Liver (tissue), 3 donors: Measurements from ENCODE around the gene SAYSD1.

Experiments used
- CTCF ChIP-seq: fragments of 150-350 bp; IDR thresholded peaks from 2 replicates; pipeline ENCODE4 v1.5.1; 2017; ENCODE audit warnings: improper control_type of control experiment, low read depth, low read length; ENCODE audit not compliant: missing input control
- EGR1 ChIP-seq, 2 donors: IDR thresholded peaks; 2 replicates each; pipeline ENCODE4 v1.6.1; 2016 to 2018; ENCODE audit warnings: antibody characterized with exemption in 2 of 2, low read depth in 2 of 2
- MAX ChIP-seq: IDR thresholded peaks from 2 replicates; pipeline ENCODE4 v1.6.1; 2016; ENCODE audit warnings: antibody characterized with exemption
- SP1 ChIP-seq: IDR thresholded peaks from 2 replicates; pipeline ENCODE4 v1.6.1; 2018; ENCODE audit warnings: antibody characterized with exemption, mild to moderate bottlenecking
- donor health status: healthy.
- donor health status: healthy.

- no peak for TF ChIP-seq SP1
- TF ChIP-seq CTCF, result no peak
- no peak for TF ChIP-seq MAX
- no peak for TF ChIP-seq EGR1 (IDR thresholded peaks at IDR 0.05; ENCODE audit: low read depth in 2 of 2)
Observed at GRCh38 chr6:39072830-39073229, 42.2 kb downstream of the SAYSD1 start.
